NCI-H2171 treated with DMSO at 0.1 percent for 48 hours (cell line): Measurements from ENCODE around the gene TTC24.

ENCODE experiments used
- DNase-seq: peaks from one replicate; lab custom pipeline; 2025; lab: John Stamatoyannopoulos, UW

The TTC24 gene

DNA sequence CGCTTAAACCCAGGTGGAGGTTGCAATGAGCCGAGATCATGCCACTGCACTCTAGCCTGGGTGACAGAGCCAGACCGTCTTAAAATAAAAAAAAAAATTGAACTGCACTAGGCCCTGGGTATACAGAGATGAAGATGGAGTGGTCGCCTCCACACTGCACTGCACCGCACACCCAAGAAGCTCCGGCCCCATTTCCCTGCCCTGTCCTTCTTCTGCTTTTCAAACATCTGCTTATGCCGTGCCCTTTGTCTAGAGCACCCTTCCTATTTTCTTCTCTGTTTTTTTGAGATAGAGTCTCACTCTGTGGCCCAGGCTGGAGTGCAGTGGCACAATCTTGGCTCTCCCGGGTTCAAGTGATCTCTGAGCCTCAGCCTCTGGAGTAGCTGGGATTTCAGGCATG, 24.6 kb upstream of the TTC24 start:
- DNase-seq = no peak

DNA sequence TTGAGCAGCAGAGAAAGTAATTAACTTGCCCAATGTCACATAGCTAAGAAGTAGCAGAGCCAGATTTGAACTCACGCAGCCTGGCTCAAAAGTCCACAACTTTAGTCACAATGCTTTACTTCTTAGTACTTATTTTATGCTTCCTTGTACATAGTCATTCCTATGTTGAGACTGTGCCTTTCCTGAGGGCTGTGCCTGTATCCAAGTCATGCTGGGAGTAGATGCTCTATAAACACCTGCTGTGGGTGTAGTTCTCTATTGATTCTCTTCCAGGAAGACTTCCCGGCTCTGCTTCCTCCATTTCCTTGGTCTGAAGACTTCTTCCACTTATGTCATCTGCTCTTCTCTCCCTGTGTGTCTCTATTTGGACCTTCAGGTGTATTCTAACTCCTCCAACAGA, 23.8 kb upstream of the TTC24 start:
- DNase-seq = no peak

DNA sequence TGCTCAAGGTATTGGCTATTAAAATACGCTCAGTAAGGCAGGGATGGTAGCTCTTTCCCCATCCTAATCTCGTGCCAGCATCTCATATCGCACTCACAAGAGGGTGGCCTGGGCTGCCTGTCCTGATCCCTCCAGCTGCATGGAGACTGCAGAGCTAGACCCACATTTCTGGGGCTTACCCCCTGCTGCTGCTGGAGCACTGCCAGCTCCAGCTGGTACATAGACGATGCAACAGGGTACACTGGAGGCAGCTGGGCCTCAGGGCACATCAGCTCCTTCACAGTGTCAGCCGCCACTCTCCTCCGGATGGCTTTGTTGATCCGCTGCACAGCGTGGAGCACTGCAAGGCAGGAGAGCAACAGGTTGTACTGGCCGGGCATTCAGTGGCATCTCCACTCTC, 23.2 kb upstream of the TTC24 start:
- DNase-seq = no peak

- no peak for DNase-seq
Observed at GRCh38 chr1:156559086-156559796, 20.3 kb upstream of the TTC24 start.

- DNase-seq = no peak
Observed at GRCh38 chr1:156559797-156560385, 19.6 kb upstream of the TTC24 start.

DNA sequence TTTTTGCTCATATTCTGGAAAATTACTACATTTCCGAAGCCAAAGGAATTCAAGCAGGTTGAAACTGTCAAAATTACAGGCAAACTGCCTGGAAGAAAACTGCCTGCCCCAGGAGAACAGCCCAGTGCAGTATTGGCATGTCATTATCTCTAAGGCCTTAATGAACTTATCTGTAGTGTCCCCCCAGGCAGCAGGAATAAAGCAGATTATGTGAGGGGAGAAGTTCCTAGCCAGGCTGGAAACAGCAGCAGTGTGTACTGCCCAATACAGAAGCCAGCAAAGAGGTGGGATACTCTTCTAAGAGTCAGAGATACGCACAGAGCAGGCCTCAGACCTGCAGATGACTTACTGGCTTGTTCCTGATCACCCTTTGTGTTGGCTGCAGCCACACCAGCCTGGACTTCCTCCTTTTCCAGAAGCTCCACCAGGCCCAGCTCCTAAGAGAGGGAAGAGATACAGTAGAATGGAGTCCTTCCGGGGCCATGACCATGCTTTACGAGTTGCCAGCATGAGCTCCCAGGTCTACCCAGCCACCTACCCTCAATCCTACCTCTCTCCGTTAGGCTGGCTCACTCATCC, 18.8 kb upstream of the TTC24 start:
- no peak for DNase-seq

GRCh38 chr1:156565519-156565918, 14.0 kb upstream of the TTC24 start:
- no peak for DNase-seq

- DNase-seq = no peak
Observed at GRCh38 chr1:156566436-156566835, 13.1 kb upstream of the TTC24 start.

DNA sequence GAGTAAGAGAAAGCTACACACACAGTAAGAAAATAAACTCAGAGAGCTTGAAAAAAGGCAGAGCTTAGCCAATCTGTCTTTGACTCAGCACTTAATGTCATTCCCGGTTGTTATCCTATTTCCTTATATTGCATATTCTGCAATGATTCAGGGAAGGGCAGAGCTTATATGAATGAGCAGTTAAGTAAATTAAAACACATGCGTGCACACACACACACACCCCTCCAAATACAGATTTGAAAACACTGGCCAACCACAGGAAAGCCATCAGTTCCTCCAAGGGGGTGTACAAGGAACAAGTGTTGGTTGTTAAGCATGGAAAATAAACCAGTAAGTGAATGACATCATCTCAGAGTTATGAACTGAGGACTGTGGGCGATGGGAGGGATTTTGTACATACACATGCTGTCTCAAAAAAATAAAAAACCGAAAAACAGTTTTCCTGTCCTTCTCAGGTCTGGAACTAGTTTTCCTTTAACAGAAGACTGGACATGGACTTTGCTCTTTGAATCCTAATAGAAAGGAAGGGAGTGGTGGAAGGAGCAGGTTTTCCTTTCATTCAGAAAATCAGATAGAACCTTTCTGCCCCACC, 8.2 kb upstream of the TTC24 start:
- no peak for DNase-seq

- DNase-seq = peak; percentile 82
Observed at GRCh38 chr1:156571919-156572662, 7.4 kb upstream of the TTC24 start, which contains the start of gene IQGAP3. Gene IQGAP3 (minus strand): TSS chr1:156572565. CDS start chr1:156572529, 36 bp downstream.

DNA sequence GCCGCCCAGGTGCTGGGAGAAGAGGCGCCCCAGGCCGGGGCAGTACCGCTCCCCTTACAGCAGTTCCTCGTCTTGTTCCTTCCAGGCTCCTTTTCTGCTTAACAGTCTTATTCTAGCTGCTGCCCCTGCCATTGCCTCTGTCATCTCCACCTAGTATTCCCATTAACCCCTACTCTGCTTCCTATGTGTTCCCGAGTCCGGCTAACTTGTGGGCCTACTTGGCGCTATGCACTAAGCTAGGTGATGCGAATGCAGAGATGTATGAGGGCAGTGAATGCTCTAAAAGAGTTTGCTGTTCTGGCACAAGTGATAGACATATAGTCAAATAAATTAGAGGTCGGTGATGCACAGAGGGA, 6.9 kb upstream of the TTC24 start:
- DNase-seq = no peak

- DNase-seq = no peak
Observed at GRCh38 chr1:156574039-156574633, 5.4 kb upstream of the TTC24 start.

DNA sequence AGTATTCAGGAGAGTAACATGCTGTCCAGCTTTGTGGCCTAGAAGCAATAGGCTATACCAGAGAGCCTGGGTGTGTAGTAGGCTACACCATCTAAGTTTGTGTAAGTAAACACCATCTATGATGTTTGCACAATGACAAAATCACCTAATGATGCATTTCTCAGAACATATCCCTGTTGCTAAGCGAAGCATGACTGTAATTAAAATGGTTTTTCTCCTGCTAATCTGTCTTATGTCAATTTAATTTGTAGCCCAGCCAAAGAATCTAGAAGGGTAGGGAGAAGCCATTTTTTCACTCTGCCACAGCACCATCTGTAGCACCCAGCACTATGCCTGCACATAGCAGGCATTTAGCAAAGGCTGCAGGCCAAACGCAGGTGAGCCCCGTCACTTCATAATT, 2.0 kb upstream of the TTC24 start:
- peak; percentile 35 for DNase-seq

GRCh38 chr1:156578055-156578454, 1.5 kb upstream of the TTC24 start:
- DNase-seq = no peak

DNA sequence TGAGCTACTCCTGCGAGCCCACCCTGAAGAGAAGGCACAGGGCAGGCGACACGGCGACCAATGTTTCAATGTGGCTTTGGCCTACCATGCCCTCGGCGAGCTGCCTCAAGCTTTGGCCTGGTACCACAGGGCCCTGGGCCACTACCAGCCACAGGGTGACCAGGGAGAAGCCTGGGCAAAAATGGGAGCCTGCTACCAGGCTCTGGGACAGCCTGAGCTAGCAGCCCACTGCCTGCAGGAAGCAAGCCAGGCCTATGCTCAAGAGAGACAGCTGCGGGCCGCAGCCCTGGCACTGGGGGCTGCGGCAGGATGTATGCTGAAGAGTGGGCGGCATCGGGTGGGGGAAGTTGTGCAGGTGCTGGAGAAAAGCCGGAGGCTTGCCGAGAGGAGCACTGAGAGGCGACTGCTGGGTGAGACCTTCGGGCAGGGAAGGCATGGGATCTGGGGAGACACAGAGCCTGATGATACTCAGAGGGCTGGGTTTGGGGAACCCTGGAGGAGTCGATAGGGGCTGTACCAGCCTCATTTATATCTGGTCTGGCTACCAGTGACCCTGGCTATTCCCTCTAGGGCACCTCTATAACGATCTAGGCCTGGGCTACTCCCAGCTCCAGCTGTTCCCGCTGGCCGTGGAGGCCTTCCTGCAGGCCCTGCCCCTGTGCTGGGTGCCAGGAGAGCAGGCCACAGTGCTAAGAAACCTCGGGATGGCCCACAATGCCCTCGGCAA, 2.3 kb downstream of the TTC24 start:
- no peak for DNase-seq

DNA sequence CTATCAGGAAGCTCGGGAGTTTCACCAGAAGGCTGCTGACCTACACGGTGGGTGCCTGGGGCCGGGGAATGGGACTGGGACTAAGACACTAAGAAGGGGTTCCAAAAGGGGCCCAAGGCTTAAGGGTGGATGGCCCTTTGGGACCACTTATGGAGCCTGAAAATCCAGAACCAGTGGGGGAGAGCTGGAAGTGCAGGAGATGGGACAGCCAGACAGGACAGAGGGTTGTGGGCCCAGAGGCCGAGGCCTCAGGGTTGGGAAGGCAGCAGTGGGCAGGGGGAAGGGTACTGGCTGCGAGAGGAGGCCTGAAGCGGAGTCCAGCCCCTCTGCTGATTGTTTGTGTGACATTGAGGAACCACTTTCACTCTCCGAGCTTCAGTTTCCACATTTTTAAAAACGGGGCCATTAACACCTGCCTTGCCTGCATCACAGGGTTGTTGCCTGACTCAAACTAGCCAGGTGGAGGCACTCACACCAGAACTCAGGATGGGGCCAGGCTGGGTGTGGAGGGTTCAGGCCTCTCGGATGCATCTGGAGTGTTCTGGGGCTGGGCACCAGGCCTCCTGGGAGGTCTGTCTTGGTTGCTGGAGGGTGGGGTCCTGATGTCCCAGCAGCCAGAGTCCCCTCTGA, 3.0 kb downstream of the TTC24 start:
- DNase-seq = no peak

GRCh38 chr1:156583821-156584622, 4.5 kb downstream of the TTC24 start:
- DNase-seq = peak; percentile 91

- peak; percentile 17 for DNase-seq
Observed at GRCh38 chr1:156584813-156585212, 5.3 kb downstream of the TTC24 start.

DNA sequence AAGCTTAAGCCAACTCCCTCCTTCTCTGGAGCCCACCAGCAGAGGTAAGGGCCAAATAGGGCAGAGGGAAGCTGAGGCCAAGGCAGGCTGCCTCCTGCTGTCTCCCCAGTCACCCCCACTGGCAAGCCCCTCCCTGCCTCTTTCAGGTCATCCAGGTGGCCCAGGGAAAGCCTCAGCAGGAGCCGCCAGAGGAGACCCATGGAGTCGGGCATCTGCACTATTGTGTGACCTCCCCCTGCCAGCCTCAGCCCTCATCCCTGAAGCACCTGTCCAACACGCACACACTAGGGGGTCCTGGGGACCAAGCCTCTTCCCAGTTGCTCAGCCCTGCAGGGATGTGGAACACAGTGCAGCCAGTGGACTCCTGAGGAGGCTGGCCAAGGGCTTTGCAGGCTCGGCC, 6.8 kb downstream of the TTC24 start:
- DNase-seq = no peak

DNA sequence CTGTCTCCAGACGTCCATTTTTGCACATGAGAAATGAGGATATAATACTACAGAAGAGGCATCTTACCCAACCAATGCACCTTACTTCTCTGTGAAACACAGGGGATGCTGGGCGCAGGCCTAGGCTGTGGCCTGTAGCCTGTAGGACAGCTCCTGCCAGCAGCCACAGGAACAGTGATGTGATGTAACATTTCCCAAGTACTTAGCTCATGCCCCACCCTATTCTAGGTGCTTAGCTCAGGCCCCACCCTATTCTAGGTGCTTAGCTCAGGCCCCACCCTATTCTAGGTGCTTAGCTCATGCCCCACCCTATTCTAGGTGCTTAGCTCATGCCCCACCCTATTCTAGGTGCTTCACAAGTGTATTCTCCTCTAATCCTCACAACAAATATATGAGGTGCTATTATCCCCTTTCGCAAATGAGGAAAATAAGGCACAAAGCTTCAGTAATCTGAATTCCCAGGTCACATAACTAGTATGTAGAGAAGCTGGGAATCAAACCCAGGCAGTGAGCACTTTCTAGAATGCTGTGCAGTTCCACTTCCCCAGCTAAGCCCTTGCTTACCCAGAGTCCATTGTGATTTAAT, 7.5 kb downstream of the TTC24 start:
- DNase-seq = no peak
